ENCODE results near the gene RFX8.

Gene RFX8

DNA sequence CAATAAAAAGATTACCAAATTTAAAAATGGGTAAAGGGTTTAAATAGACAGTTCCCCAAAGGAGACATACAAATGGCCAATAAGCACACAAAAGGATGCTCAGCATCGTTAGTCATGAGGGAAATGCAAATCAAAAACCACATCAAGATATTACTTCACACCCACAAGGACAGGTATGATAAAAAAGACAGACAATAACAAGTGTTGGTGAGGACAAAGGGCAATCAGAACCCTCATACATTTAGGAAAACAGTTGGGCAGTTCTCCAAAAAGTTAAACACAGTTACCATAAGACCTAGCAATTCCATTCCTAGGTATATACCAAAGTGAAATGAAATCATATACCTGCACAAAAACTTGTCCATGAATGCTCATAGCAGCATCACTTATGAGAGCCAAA, 102.1 kb downstream of the RFX8 start:
- TF ChIP-seq HDGF (IDR thresholded peaks at IDR 0.05; ENCODE audit: borderline replicate concordance) = no peak
- TF ChIP-seq, protein P1, sequence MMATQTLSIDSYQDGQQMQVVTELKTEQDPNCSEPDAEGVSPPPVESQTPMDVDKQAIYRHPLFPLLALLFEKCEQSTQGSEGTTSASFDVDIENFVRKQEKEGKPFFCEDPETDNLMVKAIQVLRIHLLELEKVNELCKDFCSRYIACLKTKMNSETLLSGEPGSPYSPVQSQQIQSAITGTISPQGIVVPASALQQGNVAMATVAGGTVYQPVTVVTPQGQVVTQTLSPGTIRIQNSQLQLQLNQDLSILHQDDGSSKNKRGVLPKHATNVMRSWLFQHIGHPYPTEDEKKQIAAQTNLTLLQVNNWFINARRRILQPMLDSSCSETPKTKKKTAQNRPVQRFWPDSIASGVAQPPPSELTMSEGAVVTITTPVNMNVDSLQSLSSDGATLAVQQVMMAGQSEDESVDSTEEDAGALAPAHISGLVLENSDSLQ (IDR thresholded peaks at IDR 0.05) = no peak
- TF ChIP-seq NFRKB (IDR thresholded peaks at IDR 0.05) = no peak
- TF ChIP-seq CTBP1 (IDR thresholded peaks at IDR 0.05; ENCODE audit: borderline replicate concordance) = no peak
- no peak for TF ChIP-seq FOXK2 (IDR thresholded peaks at IDR 0.05)
- TF ChIP-seq SP1 (IDR thresholded peaks at IDR 0.05) = no peak
- no peak for TF ChIP-seq ARNT (IDR thresholded peaks at IDR 0.05)
- TF ChIP-seq TARDBP (IDR thresholded peaks at IDR 0.05) = no peak
- TF ChIP-seq BHLHE40 (IDR thresholded peaks at IDR 0.05; ENCODE audit: borderline replicate concordance) = no peak
- TF ChIP-seq ELF4 (IDR thresholded peaks at IDR 0.05) = no peak
- no peak for TF ChIP-seq LEF1 (IDR thresholded peaks at IDR 0.05; ENCODE audit: borderline replicate concordance)
- TF ChIP-seq FOXM1 (IDR thresholded peaks at IDR 0.05; ENCODE audit: borderline replicate concordance) = no peak
- no peak for TF ChIP-seq SUZ12 (IDR thresholded peaks at IDR 0.05)
- TF ChIP-seq FOXA1 (IDR thresholded peaks at IDR 0.05) = no peak
- TF ChIP-seq ZNF384 (IDR thresholded peaks at IDR 0.05) = no peak
- no peak for TF ChIP-seq L3MBTL2 (conservative IDR thresholded peaks at IDR 0.05)
- ChIA-PET CTCF (interaction anchor here (1.0 kb wide), 1 partner anchor 30 kb away, joined by 5 read pairs; no protein-coding TSS in a partner anchor), POLR2A (no interaction called here)
- DNase-seq (ENCODE audit: extremely low spot score) = no peak

DNA sequence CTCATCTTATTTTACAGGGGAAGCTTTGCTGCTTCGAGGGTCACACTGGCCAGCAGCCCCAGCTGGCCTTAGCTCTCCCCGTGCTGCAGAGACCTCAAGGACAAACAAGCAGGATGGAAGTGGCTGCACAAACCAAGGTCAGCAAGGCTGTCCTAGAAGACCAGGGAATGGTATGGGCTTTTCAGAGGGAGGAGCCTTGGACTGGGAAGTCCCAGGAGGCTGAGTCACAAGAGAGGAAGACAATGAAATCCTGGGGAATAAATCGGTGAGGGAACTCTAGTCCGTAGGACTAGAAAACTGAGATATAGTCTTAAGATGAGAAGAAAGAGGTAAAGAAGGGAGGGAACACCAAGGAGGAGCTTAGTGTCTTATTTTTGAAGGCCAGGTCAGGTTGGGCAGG, 103.3 kb downstream of the RFX8 start:
- CTCF ChIA-PET = interaction anchor here (0.7 kb wide), 1 partner anchor 9 kb away, joined by 3 read pairs; no protein-coding TSS in a partner anchor
- POLR2A ChIA-PET = no interaction called here
- no peak for TF ChIP-seq FOXM1 (IDR thresholded peaks at IDR 0.05; ENCODE audit: borderline replicate concordance)
- no peak for TF ChIP-seq LEF1 (IDR thresholded peaks at IDR 0.05; ENCODE audit: borderline replicate concordance)
- TF ChIP-seq BHLHE40 (IDR thresholded peaks at IDR 0.05; ENCODE audit: borderline replicate concordance) = no peak
- TF ChIP-seq SP1 (IDR thresholded peaks at IDR 0.05) = no peak
- no peak for TF ChIP-seq CTBP1 (IDR thresholded peaks at IDR 0.05; ENCODE audit: borderline replicate concordance)
- TF ChIP-seq HDGF (IDR thresholded peaks at IDR 0.05; ENCODE audit: borderline replicate concordance) = no peak
- TF ChIP-seq, protein P1 (IDR thresholded peaks at IDR 0.05) = no peak
- no peak for TF ChIP-seq L3MBTL2 (conservative IDR thresholded peaks at IDR 0.05)
- no peak for TF ChIP-seq SUZ12 (IDR thresholded peaks at IDR 0.05)
- no peak for TF ChIP-seq FOXK2 (IDR thresholded peaks at IDR 0.05)
- no peak for TF ChIP-seq NFRKB (IDR thresholded peaks at IDR 0.05)
- TF ChIP-seq FOXA1 (IDR thresholded peaks at IDR 0.05) = no peak
- TF ChIP-seq TARDBP (IDR thresholded peaks at IDR 0.05) = no peak
- no peak for TF ChIP-seq ARNT (IDR thresholded peaks at IDR 0.05)
- no peak for TF ChIP-seq ZNF384 (IDR thresholded peaks at IDR 0.05)
- TF ChIP-seq ELF4 (IDR thresholded peaks at IDR 0.05) = no peak
- no peak for DNase-seq (ENCODE audit: extremely low spot score)

DNA sequence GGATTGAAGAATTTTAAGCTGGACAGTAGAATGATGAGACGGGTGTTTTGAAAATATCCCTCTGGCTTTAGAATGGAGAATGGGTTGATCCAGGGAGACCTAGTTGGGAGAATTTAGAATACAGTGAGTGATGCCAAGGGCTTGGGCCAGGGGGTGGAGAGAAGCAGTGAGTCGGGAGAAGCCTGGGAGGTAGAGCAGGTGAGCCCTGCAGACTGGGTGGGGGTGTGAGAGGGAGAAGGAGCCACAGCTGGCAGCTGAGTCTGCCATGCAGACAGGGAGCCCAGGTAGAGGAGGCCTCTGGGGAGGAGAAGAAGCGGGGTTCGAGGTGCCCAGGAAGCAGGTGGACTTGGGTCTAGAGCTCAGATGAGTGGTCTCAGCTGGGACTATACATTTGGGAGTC, 105.8 kb downstream of the RFX8 start:
- ChIA-PET POLR2A (no interaction called here), CTCF (no interaction called here)
- no peak for DNase-seq (ENCODE audit: extremely low spot score)
- TF ChIP-seq CTBP1 (IDR thresholded peaks at IDR 0.05; ENCODE audit: borderline replicate concordance) = no peak
- TF ChIP-seq HDGF (IDR thresholded peaks at IDR 0.05; ENCODE audit: borderline replicate concordance) = no peak
- TF ChIP-seq L3MBTL2 (conservative IDR thresholded peaks at IDR 0.05) = no peak
- TF ChIP-seq TARDBP (IDR thresholded peaks at IDR 0.05) = no peak
- TF ChIP-seq BHLHE40 (IDR thresholded peaks at IDR 0.05; ENCODE audit: borderline replicate concordance) = no peak
- TF ChIP-seq ELF4 (IDR thresholded peaks at IDR 0.05) = no peak
- TF ChIP-seq, protein P1 (IDR thresholded peaks at IDR 0.05) = no peak
- TF ChIP-seq SUZ12 (IDR thresholded peaks at IDR 0.05) = no peak
- no peak for TF ChIP-seq ZNF384 (IDR thresholded peaks at IDR 0.05)
- no peak for TF ChIP-seq SP1 (IDR thresholded peaks at IDR 0.05)
- TF ChIP-seq NFRKB (IDR thresholded peaks at IDR 0.05) = no peak
- TF ChIP-seq ARNT (IDR thresholded peaks at IDR 0.05) = no peak
- no peak for TF ChIP-seq FOXK2 (IDR thresholded peaks at IDR 0.05)
- no peak for TF ChIP-seq FOXA1 (IDR thresholded peaks at IDR 0.05)
- TF ChIP-seq LEF1 (IDR thresholded peaks at IDR 0.05; ENCODE audit: borderline replicate concordance) = no peak
- no peak for TF ChIP-seq FOXM1 (IDR thresholded peaks at IDR 0.05; ENCODE audit: borderline replicate concordance)

DNA sequence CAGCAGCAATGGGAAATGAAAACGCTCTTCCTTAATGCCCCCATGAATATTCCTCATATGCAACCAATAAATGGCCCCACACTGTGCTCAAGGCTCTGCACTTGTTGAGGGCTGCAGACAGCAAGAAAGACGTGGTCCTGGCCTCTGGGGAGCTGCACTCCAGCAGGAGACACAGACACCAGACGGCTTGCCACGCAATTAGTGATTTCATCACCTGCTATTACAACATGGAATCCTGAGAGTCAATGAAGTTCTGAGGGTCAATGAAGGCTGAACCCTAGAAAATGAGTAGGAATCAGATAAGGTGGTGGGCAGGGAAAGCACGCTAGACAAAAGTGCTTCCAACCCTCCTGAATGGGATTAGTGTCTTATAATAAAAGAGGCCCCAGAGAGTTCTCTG, 106.5 kb downstream of the RFX8 start:
- no peak for DNase-seq (ENCODE audit: extremely low spot score)
- ChIA-PET POLR2A (no interaction called here), CTCF (no interaction called here)
- TF ChIP-seq FOXM1 (IDR thresholded peaks at IDR 0.05; ENCODE audit: borderline replicate concordance) (no peak), CTBP1 (IDR thresholded peaks at IDR 0.05; ENCODE audit: borderline replicate concordance) (no peak)

DNA sequence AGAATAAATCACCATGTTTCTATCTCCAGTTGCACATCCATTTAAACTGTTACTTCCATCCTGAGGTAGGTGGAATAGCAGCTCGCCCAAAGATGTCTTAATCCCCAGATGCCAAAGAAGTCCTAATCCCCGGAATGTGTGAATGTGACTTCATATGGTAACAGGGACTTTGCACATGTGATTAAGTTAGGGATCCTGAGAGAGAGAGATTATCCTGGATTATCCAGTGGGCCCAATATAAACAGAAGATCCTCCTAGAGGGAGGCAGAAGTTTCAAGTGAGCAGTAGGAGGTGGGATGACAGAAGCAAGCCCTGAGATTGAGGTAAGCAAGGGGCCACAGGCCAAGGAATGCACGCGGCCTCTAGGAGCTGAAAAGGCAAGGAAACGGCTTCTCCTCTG, 107.4 kb downstream of the RFX8 start:
- TF ChIP-seq LEF1 (IDR thresholded peaks at IDR 0.05; ENCODE audit: borderline replicate concordance) (no peak), NFRKB (IDR thresholded peaks at IDR 0.05) (no peak), TARDBP (IDR thresholded peaks at IDR 0.05) (no peak), HDGF (IDR thresholded peaks at IDR 0.05; ENCODE audit: borderline replicate concordance) (no peak), CTBP1 (IDR thresholded peaks at IDR 0.05; ENCODE audit: borderline replicate concordance) (no peak), BHLHE40 (IDR thresholded peaks at IDR 0.05; ENCODE audit: borderline replicate concordance) (no peak), FOXK2 (IDR thresholded peaks at IDR 0.05) (no peak), ZNF384 (IDR thresholded peaks at IDR 0.05) (no peak)
- CTCF ChIA-PET = interaction anchor here (0.7 kb wide), 1 partner anchor 9 kb away, joined by 3 read pairs; no protein-coding TSS in a partner anchor
- DNase-seq (ENCODE audit: extremely low spot score) = no peak
- POLR2A ChIA-PET = no interaction called here

DNA sequence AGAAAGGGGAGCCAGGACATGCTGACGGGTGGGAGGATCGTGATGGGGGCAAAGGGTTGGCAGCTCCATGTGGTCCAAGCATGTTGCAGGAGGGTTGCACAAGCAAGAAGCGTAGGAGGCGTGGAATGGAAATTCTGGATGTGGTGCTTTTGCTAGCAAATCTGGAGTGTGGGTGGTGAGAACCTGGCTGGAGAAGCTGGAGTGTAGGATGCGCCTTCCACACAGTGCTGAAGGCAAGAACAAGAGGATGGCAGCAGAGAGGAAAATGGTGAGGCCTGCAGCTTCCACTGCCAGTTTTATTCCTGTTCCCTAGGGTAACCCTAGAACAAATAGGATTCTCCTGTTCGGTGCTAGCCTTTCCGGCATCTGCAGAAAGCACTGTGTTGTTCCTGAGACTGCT, 110.0 kb downstream of the RFX8 start:
- CTCF ChIA-PET = interaction anchor here (1.0 kb wide), 1 partner anchor 22 kb away, joined by 4 read pairs; no protein-coding TSS in a partner anchor

More for the DNA sequence above, 110.0 kb downstream of the RFX8 start:
- TF ChIP-seq FOXM1 (IDR thresholded peaks at IDR 0.05; ENCODE audit: borderline replicate concordance) (no peak), ZNF384 (IDR thresholded peaks at IDR 0.05) (no peak), CTBP1 (IDR thresholded peaks at IDR 0.05; ENCODE audit: borderline replicate concordance) (no peak), ARNT (IDR thresholded peaks at IDR 0.05) (no peak), HDGF (IDR thresholded peaks at IDR 0.05; ENCODE audit: borderline replicate concordance) (no peak), NFRKB (IDR thresholded peaks at IDR 0.05) (no peak), BHLHE40 (IDR thresholded peaks at IDR 0.05; ENCODE audit: borderline replicate concordance) (no peak), FOXK2 (IDR thresholded peaks at IDR 0.05) (no peak), TARDBP (IDR thresholded peaks at IDR 0.05) (no peak), L3MBTL2 (conservative IDR thresholded peaks at IDR 0.05) (no peak), SP1 (IDR thresholded peaks at IDR 0.05) (no peak), SUZ12 (IDR thresholded peaks at IDR 0.05) (no peak), ELF4 (IDR thresholded peaks at IDR 0.05) (no peak), LEF1 (IDR thresholded peaks at IDR 0.05; ENCODE audit: borderline replicate concordance) (no peak), FOXA1 (IDR thresholded peaks at IDR 0.05) (no peak)
- TF ChIP-seq, protein P1 (IDR thresholded peaks at IDR 0.05) = no peak
- POLR2A ChIA-PET = no interaction called here
- DNase-seq (ENCODE audit: extremely low spot score) = no peak
